Thymus (tissue), 2 donors: Measurements from ENCODE around the gene PHF20. TPM values are rescaled to one million over a fixed set of nuclear protein-coding genes. Genes with fewer than 3 reads are reported as not detected.

Source experiments
- polyA plus RNA-seq: library from polyadenylated mRNA; stranded (reverse); fragments of 200-250 nt; gene quantifications from one replicate; pipeline ENCODE4 v1.2.3, GENCODE V29; 2013
- total RNA-seq: library from RNA; stranded (reverse); fragments of 120-200 nt; gene quantifications from one replicate; pipeline ENCODE4 v1.2.4, GENCODE V29; 2013
- donor health status: healthy.

Gene PHF20
- total and polyA plus RNA-seq, 2 donors: 35.6 to 39.7 TPM

Other genes with a start within 250 kb of the PHF20 start
- gene C20orf173, start 242.4 kb upstream of the PHF20 start, total RNA-seq: not detected
- not detected for gene C20orf173, start 242.4 kb upstream of the PHF20 start, polyA plus RNA-seq
- gene ERGIC3, start 229.9 kb upstream of the PHF20 start, total RNA-seq: 157 TPM
- 181 TPM for gene ERGIC3, start 229.9 kb upstream of the PHF20 start, polyA plus RNA-seq
- gene SPAG4, start 156.2 kb upstream of the PHF20 start, total RNA-seq: 0.85 TPM
- 4.4 TPM for gene SPAG4, start 156.2 kb upstream of the PHF20 start, polyA plus RNA-seq
- gene CPNE1, start 107.1 kb upstream of the PHF20 start, total RNA-seq: 43.6 TPM
- 238 TPM for gene CPNE1, start 107.1 kb upstream of the PHF20 start, polyA plus RNA-seq
- gene RBM12, start 107.1 kb upstream of the PHF20 start, total RNA-seq: 52.3 TPM
- gene RBM12, start 107.1 kb upstream of the PHF20 start, polyA plus RNA-seq: 24.8 TPM
- 13.2 TPM for gene NFS1, start 72.7 kb upstream of the PHF20 start, total RNA-seq
- 25.5 TPM for gene NFS1, start 72.7 kb upstream of the PHF20 start, polyA plus RNA-seq
- 213 TPM for gene ROMO1, start 72.6 kb upstream of the PHF20 start, total RNA-seq
- 296 TPM for gene ROMO1, start 72.6 kb upstream of the PHF20 start, polyA plus RNA-seq
- gene RBM39, start 29.8 kb upstream of the PHF20 start, total RNA-seq: 449 TPM
- 830 TPM for gene RBM39, start 29.8 kb upstream of the PHF20 start, polyA plus RNA-seq
- 53.8 TPM for gene SCAND1, start 182.5 kb downstream of the PHF20 start, total RNA-seq
- 159 TPM for gene SCAND1, start 182.5 kb downstream of the PHF20 start, polyA plus RNA-seq
- 8.3 TPM for gene CNBD2, start 196.6 kb downstream of the PHF20 start, total RNA-seq
- 28.6 TPM for gene CNBD2, start 196.6 kb downstream of the PHF20 start, polyA plus RNA-seq